Mesothelial cell of epicardium (in vitro differentiated cells): ENCODE data around the gene ATP8B4. TPM values are rescaled to one million over a fixed set of nuclear protein-coding genes. Genes with fewer than 3 reads are reported as not detected.

Source experiments
- DNase-seq, 2 experiments: peaks; one replicate each; pipeline ENCODE4 v3.0.0; 2021; ENCODE audit warnings: low spot score in 2 of 2; ENCODE audit not compliant: unreplicated experiment in 2 of 2
- H3K27ac Mint-ChIP-seq: 2 replicates; pipeline ENCODE4 v1.8.0; 2021; ENCODE audit warnings: mixed read lengths
- H3K27me3 Mint-ChIP-seq: 2 replicates; pipeline ENCODE4 v1.8.0; 2021; ENCODE audit warnings: low read depth, mixed read lengths
- H3K36me3 Mint-ChIP-seq: 2 replicates; pipeline ENCODE4 v1.8.0; 2021; ENCODE audit warnings: mixed read lengths
- H3K4me1 Mint-ChIP-seq: 2 replicates; pipeline ENCODE4 v1.8.0; 2021; ENCODE audit warnings: mixed read lengths
- H3K4me3 Mint-ChIP-seq: 2 replicates; pipeline ENCODE4 v1.8.0; 2021; ENCODE audit warnings: mild to moderate bottlenecking, moderate library complexity, mixed read lengths
- H3K9me3 Mint-ChIP-seq: 2 replicates; pipeline ENCODE4 v1.8.0; 2021; ENCODE audit warnings: mixed read lengths
- total RNA-seq: library from RNA; stranded (reverse); gene quantifications from 3 replicates; pipeline ENCODE4 v1.2.1, GENCODE V29; 2021
- TF ChIP-seq, protein P1 (sequence below): fragments of 200-600 bp; sonication (generic); IDR thresholded peaks from one replicate; pipeline ENCODE4 v1.5.0; 2021; ENCODE audit warnings: antibody characterized with exemption; ENCODE audit not compliant: unreplicated experiment

The ATP8B4 gene
- total RNA-seq, 1 donor from 2014 or later: 1.8 TPM

- no peaks in the 10 kb centered on the region for H3K9me3 Mint-ChIP-seq
- no peaks in the 10 kb centered on the region for H3K36me3 Mint-ChIP-seq
- TF ChIP-seq, protein P1, sequence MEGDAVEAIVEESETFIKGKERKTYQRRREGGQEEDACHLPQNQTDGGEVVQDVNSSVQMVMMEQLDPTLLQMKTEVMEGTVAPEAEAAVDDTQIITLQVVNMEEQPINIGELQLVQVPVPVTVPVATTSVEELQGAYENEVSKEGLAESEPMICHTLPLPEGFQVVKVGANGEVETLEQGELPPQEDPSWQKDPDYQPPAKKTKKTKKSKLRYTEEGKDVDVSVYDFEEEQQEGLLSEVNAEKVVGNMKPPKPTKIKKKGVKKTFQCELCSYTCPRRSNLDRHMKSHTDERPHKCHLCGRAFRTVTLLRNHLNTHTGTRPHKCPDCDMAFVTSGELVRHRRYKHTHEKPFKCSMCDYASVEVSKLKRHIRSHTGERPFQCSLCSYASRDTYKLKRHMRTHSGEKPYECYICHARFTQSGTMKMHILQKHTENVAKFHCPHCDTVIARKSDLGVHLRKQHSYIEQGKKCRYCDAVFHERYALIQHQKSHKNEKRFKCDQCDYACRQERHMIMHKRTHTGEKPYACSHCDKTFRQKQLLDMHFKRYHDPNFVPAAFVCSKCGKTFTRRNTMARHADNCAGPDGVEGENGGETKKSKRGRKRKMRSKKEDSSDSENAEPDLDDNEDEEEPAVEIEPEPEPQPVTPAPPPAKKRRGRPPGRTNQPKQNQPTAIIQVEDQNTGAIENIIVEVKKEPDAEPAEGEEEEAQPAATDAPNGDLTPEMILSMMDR: no peak
- DNase-seq: no peak
- no peak overlapping the region for H3K27ac Mint-ChIP-seq
- no peak overlapping the region for H3K4me3 Mint-ChIP-seq
- H3K27me3 Mint-ChIP-seq: no peaks in the 10 kb centered on the region
- no peaks in the 10 kb centered on the region for H3K4me1 Mint-ChIP-seq
Observed at GRCh38 chr15:50065279-50065678, 53.8 kb downstream of the ATP8B4 start.

GRCh38 chr15:50064673-50065072 lies 54.4 kb downstream of the ATP8B4 start:
- TF ChIP-seq, protein P1: no peak
- Mint-ChIP-seq H3K4me3 (no peak overlapping the region), H3K9me3 (no peaks in the 10 kb centered on the region), H3K36me3 (no peaks in the 10 kb centered on the region), H3K4me1 (no peaks in the 10 kb centered on the region), H3K27ac (no peak overlapping the region), H3K27me3 (no peaks in the 10 kb centered on the region)
- DNase-seq: no peak

DNA sequence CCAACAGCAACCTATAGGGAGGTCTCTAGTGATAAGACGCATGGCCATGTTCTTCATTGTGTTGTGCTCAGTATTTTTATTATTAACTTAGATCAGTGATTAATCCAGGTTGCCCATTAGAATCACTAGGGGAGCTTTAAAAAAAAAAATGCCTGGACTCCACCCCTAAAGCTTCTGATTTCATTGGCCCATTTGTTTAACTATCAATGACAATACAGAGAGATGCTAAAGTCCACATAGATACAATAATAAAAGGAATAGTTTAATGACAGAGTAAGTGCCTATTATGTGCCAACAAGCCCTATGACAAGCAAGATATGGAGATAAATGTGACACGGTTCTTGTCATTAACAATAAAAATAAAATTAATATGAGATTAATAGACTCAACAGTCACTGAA lies 55.8 kb downstream of the ATP8B4 start:
- Mint-ChIP-seq H3K36me3 (no peaks in the 10 kb centered on the region), H3K4me3 (no peak overlapping the region), H3K27ac (no peak overlapping the region), H3K9me3 (no peaks in the 10 kb centered on the region), H3K4me1 (no peaks in the 10 kb centered on the region), H3K27me3 (no peaks in the 10 kb centered on the region)
- TF ChIP-seq, protein P1: no peak
- no peak for DNase-seq

- Mint-ChIP-seq H3K9me3 (no peaks in the 10 kb centered on the region), H3K4me1 (peaks cover 2% of the 10 kb centered on the region), H3K36me3 (no peaks in the 10 kb centered on the region), H3K27ac (no peak overlapping the region), H3K27me3 (no peaks in the 10 kb centered on the region), H3K4me3 (no peak overlapping the region)
- no peak for DNase-seq
- TF ChIP-seq, protein P1: no peak
Observed at GRCh38 chr15:50061503-50061902, 57.5 kb downstream of the ATP8B4 start.

DNA sequence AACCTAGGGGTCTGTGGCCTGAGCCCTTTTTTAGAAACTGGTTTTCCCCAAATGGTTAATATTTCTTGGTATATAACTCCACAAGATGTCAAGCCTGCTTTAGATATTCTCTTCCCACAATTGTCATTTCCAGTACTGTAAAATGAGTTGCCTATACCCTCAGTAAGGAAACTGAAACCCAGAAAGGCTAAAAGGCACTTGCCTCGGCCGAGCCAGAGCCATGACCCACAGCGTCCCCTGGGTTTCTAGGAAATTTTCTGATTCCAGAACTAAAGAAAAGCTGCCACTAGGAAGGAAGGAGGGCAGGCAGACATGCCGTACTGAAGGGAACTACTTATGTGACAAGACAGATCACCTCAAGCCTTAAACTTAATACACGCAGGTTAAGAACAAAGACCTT lies 59.1 kb downstream of the ATP8B4 start:
- H3K36me3 Mint-ChIP-seq: no peaks in the 10 kb centered on the region
- TF ChIP-seq, protein P1: no peak
- H3K4me3 Mint-ChIP-seq: no peak overlapping the region
- no peak overlapping the region for H3K27ac Mint-ChIP-seq
- peaks cover 5% of the 10 kb centered on the region for H3K4me1 Mint-ChIP-seq
- peaks cover 1% of the 10 kb centered on the region for H3K9me3 Mint-ChIP-seq
- DNase-seq: no peak
- no peaks in the 10 kb centered on the region for H3K27me3 Mint-ChIP-seq

DNA sequence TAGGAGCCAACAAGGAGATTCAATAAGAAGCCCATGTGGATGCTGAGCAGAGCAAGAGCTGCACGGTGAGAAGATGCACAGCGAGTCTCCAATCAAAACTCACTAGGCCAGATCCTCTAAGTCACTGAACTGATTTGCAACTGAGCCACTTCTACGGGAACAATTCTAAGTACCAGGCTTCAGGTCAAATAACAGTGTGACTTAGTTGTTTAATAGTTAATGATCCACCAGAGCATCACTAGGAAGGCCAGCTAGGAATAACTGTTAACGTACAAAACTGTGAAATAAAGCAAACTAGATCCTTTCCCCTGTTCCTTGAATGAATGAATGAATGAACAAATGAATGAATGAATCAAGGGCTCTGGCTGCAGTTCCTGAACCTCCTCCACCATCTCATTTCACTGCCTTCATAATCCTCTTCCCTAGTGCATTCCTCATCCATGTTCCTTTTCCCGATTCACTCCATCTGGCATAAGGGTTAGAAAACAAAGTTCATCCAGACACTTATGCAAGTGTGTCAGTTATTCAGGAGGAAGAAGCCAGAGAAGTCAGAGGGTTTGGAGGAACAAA lies 59.7 kb downstream of the ATP8B4 start:
- no peaks in the 10 kb centered on the region for H3K27me3 Mint-ChIP-seq
- H3K36me3 Mint-ChIP-seq: no peaks in the 10 kb centered on the region
- H3K9me3 Mint-ChIP-seq: peaks cover 4% of the 10 kb centered on the region
- TF ChIP-seq, protein P1: no peak
- no peak for DNase-seq
- no peak overlapping the region for H3K27ac Mint-ChIP-seq
- peaks cover 7% of the 10 kb centered on the region for H3K4me1 Mint-ChIP-seq
- H3K4me3 Mint-ChIP-seq: no peak overlapping the region
